HepG2 (cell line): ENCODE results near the gene RAET1E. TPM values are rescaled to one million over a fixed set of nuclear protein-coding genes. Genes with fewer than 3 reads are reported as not detected.
A peak's percentile ranks its signal among the peaks of the same experiment; 100 is the strongest.

Experiments used
- ATRX ChIP-seq: sonication (generic); formaldehyde crosslinking; IDR thresholded peaks from 2 replicates; pipeline ENCODE4 v1.4.0; 2020; ENCODE audit warnings: missing genetic modification reagents, borderline replicate concordance
- PHF8 ChIP-seq: sonication (generic); formaldehyde crosslinking; IDR thresholded peaks from 2 replicates; pipeline ENCODE4 v1.5.0; 2020; ENCODE audit warnings: missing genetic modification reagents
- RBAK ChIP-seq: sonication (generic); formaldehyde crosslinking; IDR thresholded peaks from 2 replicates; pipeline ENCODE4 v1.5.1; 2020; ENCODE audit warnings: mild to moderate bottlenecking, missing genetic modification reagents
- SPEN ChIP-seq: sonication (generic); formaldehyde crosslinking; IDR thresholded peaks from 2 replicates; pipeline ENCODE4 v1.5.1; 2020; ENCODE audit warnings: low read depth, mild to moderate bottlenecking, missing genetic modification reagents
- SSRP1 ChIP-seq: IDR thresholded peaks from 2 replicates; pipeline ENCODE4 v1.6.1; 2016; ENCODE audit warnings: control low read depth
- XRCC5 ChIP-seq: fragments of 200-400 bp; formaldehyde crosslinking; optimal IDR thresholded peaks from 2 replicates; pipeline ENCODE3; 2017; ENCODE audit warnings: mild to moderate bottlenecking, low read length
- ZIK1 ChIP-seq: sonication (generic); formaldehyde crosslinking; IDR thresholded peaks from 2 replicates; pipeline ENCODE4 v1.5.0; 2020; ENCODE audit warnings: mild to moderate bottlenecking, low read depth, missing genetic modification reagents, borderline replicate concordance
- ZNF30 ChIP-seq: sonication (generic); formaldehyde crosslinking; IDR thresholded peaks from 2 replicates; pipeline ENCODE4 v1.5.0; 2020; ENCODE audit warnings: mild to moderate bottlenecking, missing genetic modification reagents
- ZNF558 ChIP-seq: sonication (generic); formaldehyde crosslinking; IDR thresholded peaks from 2 replicates; pipeline ENCODE4 v1.9.0; 2022; ENCODE audit warnings: mild to moderate bottlenecking, missing genetic modification reagents, borderline replicate concordance
- ZNF839 ChIP-seq: sonication (generic); formaldehyde crosslinking; IDR thresholded peaks from 2 replicates; pipeline ENCODE4 v1.4.0; 2020; ENCODE audit warnings: missing genetic modification reagents, mild to moderate bottlenecking, borderline replicate concordance
- ZSCAN21 ChIP-seq: sonication (generic); formaldehyde crosslinking; IDR thresholded peaks from 2 replicates; pipeline ENCODE4 v1.8.0; 2022; ENCODE audit warnings: mild to moderate bottlenecking, missing genetic modification reagents, moderate library complexity, borderline replicate concordance
- polyA plus RNA-seq, 8 experiments: library from polyadenylated mRNA; depleted of rRNA in 3 of 8; stranded (reverse) in 7 of 8; unstranded in 1 of 8; fragments of >200 nt; fragmentation: Illumina TruSeq in 4 of 8; extraction: Trizol in 4 of 8; gene quantifications; 2 replicates each; pipeline versions ENCODE4 v1.2.1 to v1.2.3, GENCODE V29; 2011 to 2016; ENCODE audit warnings: low read depth in 4 of 8, missing spikeins in 1 of 8, mixed read lengths in 1 of 8; ENCODE audit not compliant: insufficient read depth in 1 of 8
- total RNA-seq, 5 experiments: library from RNA; depleted of rRNA; stranded (reverse); fragments of >200 nt; fragmentation: Illumina TruSeq; extraction: Trizol; gene quantifications; 2 replicates each; pipeline ENCODE4 v1.2.3, GENCODE V29; 2016; ENCODE audit warnings: low read depth in 1 of 5
- TF ChIP-seq, protein P1 (sequence below): sonication (generic); formaldehyde crosslinking; IDR thresholded peaks from 2 replicates; pipeline ENCODE4 v1.5.1; 2020; ENCODE audit warnings: missing genetic modification reagents, mild to moderate bottlenecking, borderline replicate concordance
- TF ChIP-seq, protein P2 (sequence below): sonication (generic); formaldehyde crosslinking; IDR thresholded peaks from 2 replicates; pipeline ENCODE4 v1.8.1; 2023; ENCODE audit warnings: mild to moderate bottlenecking, inconsistent platforms, moderate library complexity, missing genetic modification reagents, borderline replicate concordance
- TF ChIP-seq, protein P3 (sequence below): sonication (generic); formaldehyde crosslinking; IDR thresholded peaks from 2 replicates; pipeline ENCODE4 v1.4.0; 2020; ENCODE audit warnings: mild to moderate bottlenecking, low read depth, missing genetic modification reagents
- TF ChIP-seq, protein P4 (sequence below): IDR thresholded peaks from 2 replicates; pipeline ENCODE4 v1.6.1; 2012; ENCODE audit warnings: low read depth, low read length, improper control_type of control experiment
- TF ChIP-seq, protein P5 (sequence below): sonication (generic); formaldehyde crosslinking; IDR thresholded peaks from 2 replicates; pipeline ENCODE4 v1.8.1; 2023; ENCODE audit warnings: mild to moderate bottlenecking, moderate library complexity, missing genetic modification reagents
- TF ChIP-seq, protein P6 (sequence below): sonication (generic); formaldehyde crosslinking; IDR thresholded peaks from 2 replicates; pipeline ENCODE4 v1.4.0; 2020; ENCODE audit warnings: missing genetic modification reagents

Gene RAET1E
- total and polyA plus RNA-seq, 2 of the 13 experiments (the other 11 are each of a cell fraction or from before 2014, with no cell fraction given), result not detected

DNA sequence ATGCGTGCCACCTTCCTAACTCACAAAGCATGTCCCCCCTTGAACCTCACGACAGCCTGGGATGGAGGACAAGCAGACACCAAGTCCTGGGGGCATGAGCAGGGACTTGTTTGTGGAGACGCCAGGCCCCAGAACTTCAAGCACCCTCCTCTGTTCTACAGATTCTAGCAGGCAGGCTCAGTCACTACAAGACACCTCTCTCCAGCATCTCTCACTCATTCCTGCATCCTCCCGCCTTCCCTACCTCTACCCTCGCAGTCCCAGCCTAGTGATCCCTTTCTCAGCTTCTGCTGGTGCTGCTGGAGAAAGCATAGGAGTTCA lies 37.4 kb downstream of the RAET1E start (continued):
- no peak for TF ChIP-seq ZNF839 (CRISPR knock-in tag)
- no peak for TF ChIP-seq PHF8 (CRISPR knock-in tag)
- TF ChIP-seq, protein P1, sequence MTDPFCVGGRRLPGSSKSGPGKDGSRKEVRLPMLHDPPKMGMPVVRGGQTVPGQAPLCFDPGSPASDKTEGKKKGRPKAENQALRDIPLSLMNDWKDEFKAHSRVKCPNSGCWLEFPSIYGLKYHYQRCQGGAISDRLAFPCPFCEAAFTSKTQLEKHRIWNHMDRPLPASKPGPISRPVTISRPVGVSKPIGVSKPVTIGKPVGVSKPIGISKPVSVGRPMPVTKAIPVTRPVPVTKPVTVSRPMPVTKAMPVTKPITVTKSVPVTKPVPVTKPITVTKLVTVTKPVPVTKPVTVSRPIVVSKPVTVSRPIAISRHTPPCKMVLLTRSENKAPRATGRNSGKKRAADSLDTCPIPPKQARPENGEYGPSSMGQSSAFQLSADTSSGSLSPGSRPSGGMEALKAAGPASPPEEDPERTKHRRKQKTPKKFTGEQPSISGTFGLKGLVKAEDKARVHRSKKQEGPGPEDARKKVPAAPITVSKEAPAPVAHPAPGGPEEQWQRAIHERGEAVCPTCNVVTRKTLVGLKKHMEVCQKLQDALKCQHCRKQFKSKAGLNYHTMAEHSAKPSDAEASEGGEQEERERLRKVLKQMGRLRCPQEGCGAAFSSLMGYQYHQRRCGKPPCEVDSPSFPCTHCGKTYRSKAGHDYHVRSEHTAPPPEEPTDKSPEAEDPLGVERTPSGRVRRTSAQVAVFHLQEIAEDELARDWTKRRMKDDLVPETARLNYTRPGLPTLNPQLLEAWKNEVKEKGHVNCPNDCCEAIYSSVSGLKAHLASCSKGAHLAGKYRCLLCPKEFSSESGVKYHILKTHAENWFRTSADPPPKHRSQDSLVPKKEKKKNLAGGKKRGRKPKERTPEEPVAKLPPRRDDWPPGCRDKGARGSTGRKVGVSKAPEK (CRISPR knock-in tag), result 0 out of 2 replicates have a peak, but pooled peaks have one; percentile 11
- TF ChIP-seq SSRP1 (CRISPR knock-in tag), result peak; percentile 26; the same call in 1 of the 2 replicates
- TF ChIP-seq XRCC5, result no peak
- TF ChIP-seq, protein P2, sequence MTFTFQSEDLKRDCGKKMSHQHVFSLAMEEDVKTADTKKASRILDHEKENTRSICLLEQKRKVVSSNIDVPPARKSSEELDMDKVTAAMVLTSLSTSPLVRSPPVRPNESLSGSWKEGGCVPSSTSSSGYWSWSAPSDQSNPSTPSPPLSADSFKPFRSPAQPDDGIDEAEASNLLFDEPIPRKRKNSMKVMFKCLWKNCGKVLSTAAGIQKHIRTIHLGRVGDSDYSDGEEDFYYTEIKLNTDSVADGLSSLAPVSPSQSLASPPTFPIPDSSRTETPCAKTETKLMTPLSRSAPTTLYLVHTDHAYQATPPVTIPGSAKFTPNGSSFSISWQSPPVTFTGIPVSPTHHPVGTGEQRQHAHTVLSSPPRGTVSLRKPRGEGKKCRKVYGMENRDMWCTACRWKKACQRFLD, result no peak
- TF ChIP-seq, protein P3, sequence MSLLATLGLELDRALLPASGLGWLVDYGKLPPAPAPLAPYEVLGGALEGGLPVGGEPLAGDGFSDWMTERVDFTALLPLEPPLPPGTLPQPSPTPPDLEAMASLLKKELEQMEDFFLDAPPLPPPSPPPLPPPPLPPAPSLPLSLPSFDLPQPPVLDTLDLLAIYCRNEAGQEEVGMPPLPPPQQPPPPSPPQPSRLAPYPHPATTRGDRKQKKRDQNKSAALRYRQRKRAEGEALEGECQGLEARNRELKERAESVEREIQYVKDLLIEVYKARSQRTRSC, result no peak
- no peak for TF ChIP-seq RBAK
- no peak for TF ChIP-seq ATRX
- 0 out of 2 replicates have a peak, but pooled peaks have one; percentile 3 for TF ChIP-seq SPEN (CRISPR knock-in tag)
- TF ChIP-seq ZIK1 (CRISPR knock-in tag), result peak; percentile 9; the same call in 1 of the 2 replicates
- no peak for TF ChIP-seq ZNF30 (CRISPR knock-in tag)
- TF ChIP-seq, protein P4, sequence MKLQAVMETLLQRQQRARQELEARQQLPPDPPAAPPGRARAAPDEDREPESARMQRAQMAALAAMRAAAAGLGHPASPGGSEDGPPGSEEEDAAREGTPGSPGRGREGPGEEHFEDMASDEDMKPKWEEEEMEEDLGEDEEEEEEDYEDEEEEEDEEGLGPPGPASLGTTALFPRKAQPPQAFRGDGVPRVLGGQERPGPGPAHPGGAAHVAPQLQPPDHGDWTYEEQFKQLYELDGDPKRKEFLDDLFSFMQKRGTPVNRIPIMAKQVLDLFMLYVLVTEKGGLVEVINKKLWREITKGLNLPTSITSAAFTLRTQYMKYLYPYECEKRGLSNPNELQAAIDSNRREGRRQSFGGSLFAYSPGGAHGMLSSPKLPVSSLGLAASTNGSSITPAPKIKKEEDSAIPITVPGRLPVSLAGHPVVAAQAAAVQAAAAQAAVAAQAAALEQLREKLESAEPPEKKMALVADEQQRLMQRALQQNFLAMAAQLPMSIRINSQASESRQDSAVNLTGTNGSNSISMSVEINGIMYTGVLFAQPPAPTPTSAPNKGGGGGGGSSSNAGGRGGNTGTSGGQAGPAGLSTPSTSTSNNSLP, result 0 out of 2 replicates have a peak, but pooled peaks have one; percentile 9
- TF ChIP-seq, protein P5, sequence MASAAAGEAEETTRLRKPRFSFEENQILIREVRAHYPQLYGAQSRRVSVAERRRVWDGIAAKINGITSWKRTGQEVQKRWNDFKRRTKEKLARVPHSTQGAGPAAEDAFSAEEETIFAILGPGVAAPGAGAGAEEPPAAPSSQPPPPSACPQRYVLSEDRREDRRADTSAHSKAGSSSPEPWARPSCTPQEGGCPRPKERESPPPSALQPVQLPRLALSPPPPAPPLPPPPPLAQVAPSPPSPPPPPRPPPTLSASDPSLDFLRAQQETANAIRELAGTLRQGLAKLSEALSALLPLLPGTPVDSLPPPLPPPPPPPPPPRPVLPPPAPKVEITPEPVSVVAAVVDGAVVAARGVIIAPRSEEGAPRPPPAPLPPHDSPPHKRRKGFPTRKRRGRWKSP (CRISPR knock-in tag), result peak; percentile 33; the same call in 1 of the 2 replicates
- no peak; the same call in 1 of the 2 replicates for TF ChIP-seq ZNF558 (CRISPR knock-in tag)
- no peak for TF ChIP-seq ZSCAN21 (CRISPR knock-in tag)
- TF ChIP-seq, protein P6, sequence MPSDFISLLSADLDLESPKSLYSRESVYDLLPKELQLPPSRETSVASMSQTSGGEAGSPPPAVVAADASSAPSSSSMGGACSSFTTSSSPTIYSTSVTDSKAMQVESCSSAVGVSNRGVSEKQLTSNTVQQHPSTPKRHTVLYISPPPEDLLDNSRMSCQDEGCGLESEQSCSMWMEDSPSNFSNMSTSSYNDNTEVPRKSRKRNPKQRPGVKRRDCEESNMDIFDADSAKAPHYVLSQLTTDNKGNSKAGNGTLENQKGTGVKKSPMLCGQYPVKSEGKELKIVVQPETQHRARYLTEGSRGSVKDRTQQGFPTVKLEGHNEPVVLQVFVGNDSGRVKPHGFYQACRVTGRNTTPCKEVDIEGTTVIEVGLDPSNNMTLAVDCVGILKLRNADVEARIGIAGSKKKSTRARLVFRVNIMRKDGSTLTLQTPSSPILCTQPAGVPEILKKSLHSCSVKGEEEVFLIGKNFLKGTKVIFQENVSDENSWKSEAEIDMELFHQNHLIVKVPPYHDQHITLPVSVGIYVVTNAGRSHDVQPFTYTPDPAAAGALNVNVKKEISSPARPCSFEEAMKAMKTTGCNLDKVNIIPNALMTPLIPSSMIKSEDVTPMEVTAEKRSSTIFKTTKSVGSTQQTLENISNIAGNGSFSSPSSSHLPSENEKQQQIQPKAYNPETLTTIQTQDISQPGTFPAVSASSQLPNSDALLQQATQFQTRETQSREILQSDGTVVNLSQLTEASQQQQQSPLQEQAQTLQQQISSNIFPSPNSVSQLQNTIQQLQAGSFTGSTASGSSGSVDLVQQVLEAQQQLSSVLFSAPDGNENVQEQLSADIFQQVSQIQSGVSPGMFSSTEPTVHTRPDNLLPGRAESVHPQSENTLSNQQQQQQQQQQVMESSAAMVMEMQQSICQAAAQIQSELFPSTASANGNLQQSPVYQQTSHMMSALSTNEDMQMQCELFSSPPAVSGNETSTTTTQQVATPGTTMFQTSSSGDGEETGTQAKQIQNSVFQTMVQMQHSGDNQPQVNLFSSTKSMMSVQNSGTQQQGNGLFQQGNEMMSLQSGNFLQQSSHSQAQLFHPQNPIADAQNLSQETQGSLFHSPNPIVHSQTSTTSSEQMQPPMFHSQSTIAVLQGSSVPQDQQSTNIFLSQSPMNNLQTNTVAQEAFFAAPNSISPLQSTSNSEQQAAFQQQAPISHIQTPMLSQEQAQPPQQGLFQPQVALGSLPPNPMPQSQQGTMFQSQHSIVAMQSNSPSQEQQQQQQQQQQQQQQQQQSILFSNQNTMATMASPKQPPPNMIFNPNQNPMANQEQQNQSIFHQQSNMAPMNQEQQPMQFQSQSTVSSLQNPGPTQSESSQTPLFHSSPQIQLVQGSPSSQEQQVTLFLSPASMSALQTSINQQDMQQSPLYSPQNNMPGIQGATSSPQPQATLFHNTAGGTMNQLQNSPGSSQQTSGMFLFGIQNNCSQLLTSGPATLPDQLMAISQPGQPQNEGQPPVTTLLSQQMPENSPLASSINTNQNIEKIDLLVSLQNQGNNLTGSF (CRISPR knock-in tag), result no peak
